DND-41 (cell line): ENCODE data around the gene CAMKV.

ENCODE experiments used
- CTCF ChIP-seq: IDR thresholded peaks from 2 replicates; pipeline ENCODE4 v1.5.1; 2012; ENCODE audit warnings: borderline replicate concordance, low read length, moderate library complexity, mild to moderate bottlenecking; ENCODE audit not compliant: poor library complexity, severe bottlenecking; ENCODE audit errors: extremely low read depth
- EZH2 ChIP-seq: IDR thresholded peaks from 3 replicates; pipeline ENCODE4 v1.6.1; 2012; ENCODE audit warnings: borderline replicate concordance, low read depth, mild to moderate bottlenecking, moderate library complexity, low read length, inconsistent platforms; ENCODE audit not compliant: severe bottlenecking

GRCh38 chr3:49896345-49896744 is 26.6 kb upstream of the CAMKV start:
- TF ChIP-seq CTCF = no peak
- TF ChIP-seq EZH2 = no peak
